Measurements from ENCODE around the gene PIK3R6.

DNA sequence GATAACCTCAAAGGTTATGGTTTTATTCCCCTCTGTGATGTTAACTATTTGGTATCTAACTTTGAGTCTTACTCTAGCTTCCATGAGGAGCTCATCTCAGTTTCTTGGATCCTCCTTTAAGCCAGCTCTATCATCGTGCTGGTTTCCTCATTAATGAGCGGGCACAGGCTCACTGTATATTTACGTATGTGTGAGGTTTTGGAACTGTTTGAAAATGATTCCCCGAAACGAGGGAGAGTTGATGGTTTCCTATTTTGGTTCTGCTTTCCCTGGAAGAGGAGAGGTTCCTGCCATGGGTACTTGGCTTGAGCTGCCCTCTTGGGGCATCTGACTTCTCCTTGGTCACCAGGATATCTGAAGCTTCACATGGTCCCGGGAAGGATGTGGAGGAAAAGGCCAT, 32.7 kb upstream of the PIK3R6 start:
- TF ChIP-seq, protein P1, sequence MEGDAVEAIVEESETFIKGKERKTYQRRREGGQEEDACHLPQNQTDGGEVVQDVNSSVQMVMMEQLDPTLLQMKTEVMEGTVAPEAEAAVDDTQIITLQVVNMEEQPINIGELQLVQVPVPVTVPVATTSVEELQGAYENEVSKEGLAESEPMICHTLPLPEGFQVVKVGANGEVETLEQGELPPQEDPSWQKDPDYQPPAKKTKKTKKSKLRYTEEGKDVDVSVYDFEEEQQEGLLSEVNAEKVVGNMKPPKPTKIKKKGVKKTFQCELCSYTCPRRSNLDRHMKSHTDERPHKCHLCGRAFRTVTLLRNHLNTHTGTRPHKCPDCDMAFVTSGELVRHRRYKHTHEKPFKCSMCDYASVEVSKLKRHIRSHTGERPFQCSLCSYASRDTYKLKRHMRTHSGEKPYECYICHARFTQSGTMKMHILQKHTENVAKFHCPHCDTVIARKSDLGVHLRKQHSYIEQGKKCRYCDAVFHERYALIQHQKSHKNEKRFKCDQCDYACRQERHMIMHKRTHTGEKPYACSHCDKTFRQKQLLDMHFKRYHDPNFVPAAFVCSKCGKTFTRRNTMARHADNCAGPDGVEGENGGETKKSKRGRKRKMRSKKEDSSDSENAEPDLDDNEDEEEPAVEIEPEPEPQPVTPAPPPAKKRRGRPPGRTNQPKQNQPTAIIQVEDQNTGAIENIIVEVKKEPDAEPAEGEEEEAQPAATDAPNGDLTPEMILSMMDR (optimal IDR thresholded peaks at IDR 0.05 in 1 of 3, IDR thresholded peaks at IDR 0.05 in 1 of 3, conservative IDR thresholded peaks at IDR 0.05 in 1 of 3; ENCODE audit: extremely low read depth in 1 of 3, insufficient read depth in 2 of 3, low read length in 3 of 3): no peak
- no peak for TF ChIP-seq EZH2 (IDR thresholded peaks at IDR 0.05; ENCODE audit: low read length)
